H1 (cell line): ENCODE data around the gene MYBPHL. TPM values are rescaled to one million over a fixed set of nuclear protein-coding genes. Genes with fewer than 3 reads are reported as not detected.

Source experiments
- ATF2 ChIP-seq: IDR thresholded peaks from 2 replicates; pipeline ENCODE4 v1.6.1; 2012; ENCODE audit warnings: low read length, inconsistent platforms
- CHD7 ChIP-seq: fragments of 300-600 bp; sonication (generic); IDR thresholded peaks from 2 replicates; pipeline ENCODE4 v1.7.1; 2012; ENCODE audit warnings: low read length, moderate library complexity, mild to moderate bottlenecking, inconsistent platforms; ENCODE audit not compliant: insufficient replicate concordance
- EGR1 ChIP-seq: IDR thresholded peaks from 2 replicates; pipeline ENCODE4 v1.6.1; 2011; ENCODE audit warnings: low read depth, low read length, borderline replicate concordance
- JUND ChIP-seq: IDR thresholded peaks from 2 replicates; pipeline ENCODE4 v1.6.1; 2011; ENCODE audit warnings: mild to moderate bottlenecking, improper control_type of control experiment, low read length
- PHF8 ChIP-seq: fragments of 200-600 bp; sonication (generic); conservative IDR thresholded peaks from 2 replicates; pipeline ENCODE4 v1.7.1; 2012; ENCODE audit warnings: low read depth, mild to moderate bottlenecking, inconsistent platforms, low read length, moderate library complexity
- RNF2 ChIP-seq: fragments of 200-900, 300-1000 bp; sonication (generic); IDR thresholded peaks from 2 replicates; pipeline ENCODE4 v1.7.1; 2016; ENCODE audit warnings: borderline replicate concordance, low read depth, mild to moderate bottlenecking, antibody characterized with exemption, low read length; ENCODE audit not compliant: poor library complexity, severe bottlenecking; ENCODE audit errors: missing control alignments
- RXRA ChIP-seq: IDR thresholded peaks from 2 replicates; pipeline ENCODE4 v1.6.1; 2011; ENCODE audit warnings: low read depth, mild to moderate bottlenecking, low read length, moderate library complexity; ENCODE audit not compliant: insufficient read depth
- SIN3A ChIP-seq, 2 experiments: IDR thresholded peaks in 1 of 2; conservative IDR thresholded peaks in 1 of 2; 2 replicates each; pipeline ENCODE4 v1.6.1; 2011 to 2012; ENCODE audit warnings: low read length in 2 of 2, improper control_type of control experiment in 1 of 2, low read depth in 1 of 2, mild to moderate bottlenecking in 1 of 2
- SIX5 ChIP-seq: IDR thresholded peaks from 2 replicates; pipeline ENCODE4 v1.6.1; 2011; ENCODE audit warnings: mild to moderate bottlenecking, low read depth, low read length
- SP4 ChIP-seq: IDR thresholded peaks from 2 replicates; pipeline ENCODE4 v1.6.1; 2012; ENCODE audit warnings: low read length, inconsistent platforms
- polyA plus RNA-seq, 7 experiments: library from polyadenylated mRNA; depleted of rRNA in 3 of 7; stranded (reverse) in 5 of 7; unstranded in 2 of 7; fragments of >200 nt in 5 of 7; fragments of 200-250 nt in 2 of 7; gene quantifications; 1 replicate in 5 of 7; 2 replicates in 1 of 7; 4 replicates in 1 of 7; pipeline versions ENCODE4 v1.2.1 to v1.2.3, GENCODE V29; 2011 to 2013; ENCODE audit warnings: missing spikeins in 2 of 7, mixed read lengths in 2 of 7
- total RNA-seq: library from RNA; stranded (reverse); fragmentation: NEBNext Ultra II Directional; extraction: Animal tissue kit (Norgen Biotek cat#: 25700); gene quantifications from 2 replicates; pipeline ENCODE4 v1.2.1, GENCODE V29; 2021

Gene MYBPHL
- total and polyA plus RNA-seq, 2 of the 8 experiments (the other 6 are each of a cell fraction or from before 2014, with no cell fraction given), result 0.24 to 0.30 TPM

- TF ChIP-seq CHD7 (no peak), JUND (no peak), SP4 (no peak), ATF2 (no peak), SIN3A (conservative IDR thresholded peaks at IDR 0.05 in 1 of 2, IDR thresholded peaks at IDR 0.05 in 1 of 2; ENCODE audit: low read depth in 1 of 2, low read length in 2 of 2) (no peak), EGR1 (no peak), RNF2 (no peak), SIX5 (no peak), RXRA (no peak), PHF8 (no peak)
Observed at GRCh38 chr1:109248444-109248796, 58.4 kb downstream of the MYBPHL start (continued).
